Measurements from ENCODE around the gene CYBA.

GRCh38 chr16:88655053-88655732 is 4.3 kb upstream of the CYBA start:
- TF ChIP-seq CTCF (IDR thresholded peaks at IDR 0.05) (no peak), ZFX (IDR thresholded peaks at IDR 0.05; ENCODE audit: borderline replicate concordance) (no peak)
